ENCODE data around the gene LIF. TPM values are rescaled to one million over a fixed set of nuclear protein-coding genes. Genes with fewer than 3 reads are reported as not detected.

The LIF gene
- total RNA-seq, 3 donors from 2014 or later (not counting 1 experiment from before 2014, with no cell fraction given): 2.0 to 2.7 (median 2.6) TPM

- Histone ChIP-seq H3K4me1 (ENCODE audit: control insufficient read depth, insufficient read depth, low read length) (peaks cover 63% of the 10 kb centered on the region), H3K4me3 (ENCODE audit: low read length) (peak overlapping the region; percentile 73), H3K36me3 (ENCODE audit: control insufficient read depth, insufficient read depth, low read length) (peaks cover 12% of the 10 kb centered on the region), H3K27ac (ENCODE audit: low read length) (peak overlapping the region; percentile 98), H3K9me3 (ENCODE audit: control insufficient read depth, insufficient read depth, low read length) (no peaks in the 10 kb centered on the region), H3K27me3 (ENCODE audit: control insufficient read depth, insufficient read depth, low read length) (no peaks in the 10 kb centered on the region)
- Mint-ChIP-seq H3K36me3 (no peaks in the 10 kb centered on the region), H3K4me3 (peak overlapping the region; percentile 84), H3K27me3 (ENCODE audit: low read depth in 2 of 2) (no peaks in the 10 kb centered on the region), H3K4me1 (peaks cover 31 to 59% of the 10 kb centered on the region in 2 donors), H3K9me3 (no peaks in the 10 kb centered on the region), H3K27ac (peak overlapping the region; percentile 97 to 99)
- TF ChIP-seq, protein P1, sequence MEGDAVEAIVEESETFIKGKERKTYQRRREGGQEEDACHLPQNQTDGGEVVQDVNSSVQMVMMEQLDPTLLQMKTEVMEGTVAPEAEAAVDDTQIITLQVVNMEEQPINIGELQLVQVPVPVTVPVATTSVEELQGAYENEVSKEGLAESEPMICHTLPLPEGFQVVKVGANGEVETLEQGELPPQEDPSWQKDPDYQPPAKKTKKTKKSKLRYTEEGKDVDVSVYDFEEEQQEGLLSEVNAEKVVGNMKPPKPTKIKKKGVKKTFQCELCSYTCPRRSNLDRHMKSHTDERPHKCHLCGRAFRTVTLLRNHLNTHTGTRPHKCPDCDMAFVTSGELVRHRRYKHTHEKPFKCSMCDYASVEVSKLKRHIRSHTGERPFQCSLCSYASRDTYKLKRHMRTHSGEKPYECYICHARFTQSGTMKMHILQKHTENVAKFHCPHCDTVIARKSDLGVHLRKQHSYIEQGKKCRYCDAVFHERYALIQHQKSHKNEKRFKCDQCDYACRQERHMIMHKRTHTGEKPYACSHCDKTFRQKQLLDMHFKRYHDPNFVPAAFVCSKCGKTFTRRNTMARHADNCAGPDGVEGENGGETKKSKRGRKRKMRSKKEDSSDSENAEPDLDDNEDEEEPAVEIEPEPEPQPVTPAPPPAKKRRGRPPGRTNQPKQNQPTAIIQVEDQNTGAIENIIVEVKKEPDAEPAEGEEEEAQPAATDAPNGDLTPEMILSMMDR (IDR thresholded peaks at IDR 0.05): no peak
- WGBS (ENCODE audit: insufficient coverage): 17% methylated on average over 14 of the region's 14 CpGs
- ATAC-seq: peak in 2 of 3 donors; percentile 11 to 25
- peak; percentile 36 to 84 for DNase-seq
- intact Hi-C loops (cut with micrococcal nuclease): loop anchor here (1.0 to 5.0 kb wide), 4 partner anchors 47 to 1025 kb away; partner anchors contain the start of genes PIK3IP1 and SF3A1
These were observed 21.1 kb upstream of the LIF start for GRCh38 chr22:30267382-30268302.

GRCh38 chr22:30266445-30267381 is 20.2 kb upstream of the LIF start, which contains the start of gene OSM:
Gene OSM, minus strand, starts transcription at chr22:30266851. Its CDS starts 52 bp downstream, at chr22:30266799.
- Mint-ChIP-seq H3K27me3 (ENCODE audit: low read depth in 2 of 2) (no peaks in the 10 kb centered on the region), H3K36me3 (no peaks in the 10 kb centered on the region), H3K9me3 (no peaks in the 10 kb centered on the region), H3K4me3 (peak within 1 kb of the TSS; percentile 92), H3K4me1 (peaks cover 40 to 62% of the 10 kb centered on the region in 2 donors), H3K27ac (peak within 1 kb of the TSS; percentile 97 to 99)
- DNase-seq: peak; percentile 76 to 91
- peak within 1 kb of the TSS; percentile 98 for H3K27ac ChIP-seq (ENCODE audit: low read length)
- peaks cover 69% of the 10 kb centered on the region for H3K4me1 ChIP-seq (ENCODE audit: control insufficient read depth, insufficient read depth, low read length)
- intact Hi-C loops (cut with micrococcal nuclease): loop anchor here (1.0 to 5.0 kb wide), 4 partner anchors 46 to 1026 kb away; partner anchors contain the start of genes PIK3IP1 and SF3A1
- H3K36me3 ChIP-seq (ENCODE audit: control insufficient read depth, insufficient read depth, low read length): peaks cover 12% of the 10 kb centered on the region
- H3K27me3 ChIP-seq (ENCODE audit: control insufficient read depth, insufficient read depth, low read length): no peaks in the 10 kb centered on the region
- 0% methylated on average over 35 of the region's 35 CpGs for WGBS (ENCODE audit: insufficient coverage)
- ATAC-seq: peak; percentile 37 to 57 (median 42)
- TF ChIP-seq, protein P1 (IDR thresholded peaks at IDR 0.05): no peak
- peak within 1 kb of the TSS; percentile 73 for H3K4me3 ChIP-seq (ENCODE audit: low read length)
- H3K9me3 ChIP-seq (ENCODE audit: control insufficient read depth, insufficient read depth, low read length): no peaks in the 10 kb centered on the region

DNA sequence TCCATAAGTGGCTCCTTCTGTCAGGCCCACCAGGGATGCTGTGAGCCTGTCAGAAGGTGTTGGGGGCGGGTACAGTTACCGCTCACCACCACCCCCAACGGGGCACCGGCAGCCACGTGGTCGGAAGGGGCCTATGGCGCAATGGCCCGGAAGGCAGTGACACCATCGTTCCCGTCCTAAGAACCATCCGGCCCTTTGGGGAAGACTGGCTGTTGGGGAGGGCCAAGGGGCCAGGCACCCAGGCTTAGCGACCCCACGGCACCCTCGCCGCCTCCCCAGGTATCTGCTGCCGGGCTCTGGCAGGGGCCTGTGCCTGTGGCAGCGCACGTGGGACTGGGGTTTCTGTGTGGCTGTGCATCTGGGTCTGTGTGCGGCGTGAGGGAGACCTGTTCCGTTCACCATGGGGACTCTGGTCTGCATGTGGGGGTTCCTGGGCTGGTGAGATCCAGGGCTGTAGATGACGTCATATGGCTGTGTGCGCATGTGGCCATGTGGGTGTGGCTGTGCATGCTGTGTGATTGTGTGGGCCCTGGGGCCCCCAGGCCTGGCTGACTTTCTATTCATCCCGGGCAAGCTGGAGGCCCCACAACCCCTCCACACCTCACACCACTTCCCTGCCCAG is 19.4 kb upstream of the LIF start:
- no peaks in the 10 kb centered on the region for H3K36me3 Mint-ChIP-seq
- H3K4me1 Mint-ChIP-seq: peaks cover 40 to 62% of the 10 kb centered on the region in 2 donors
- intact Hi-C loops (cut with micrococcal nuclease): loop anchor here (2.0 to 5.0 kb wide), 2 partner anchors 45 to 1026 kb away; partner anchors contain the start of gene PIK3IP1
- H3K27ac ChIP-seq (ENCODE audit: low read length): peak overlapping the region; percentile 98
- H3K27ac Mint-ChIP-seq: peak overlapping the region; percentile 97 to 99
- H3K4me3 Mint-ChIP-seq: peak overlapping the region; percentile 92
- H3K4me3 ChIP-seq (ENCODE audit: low read length): peak overlapping the region; percentile 73
- H3K9me3 Mint-ChIP-seq: no peaks in the 10 kb centered on the region
- H3K27me3 Mint-ChIP-seq (ENCODE audit: low read depth in 2 of 2): no peaks in the 10 kb centered on the region
- H3K9me3 ChIP-seq (ENCODE audit: control insufficient read depth, insufficient read depth, low read length): no peaks in the 10 kb centered on the region
- DNase-seq: peak; percentile 87 to 94
- H3K4me1 ChIP-seq (ENCODE audit: control insufficient read depth, insufficient read depth, low read length): peaks cover 67% of the 10 kb centered on the region
- H3K27me3 ChIP-seq (ENCODE audit: control insufficient read depth, insufficient read depth, low read length): no peaks in the 10 kb centered on the region
- peaks cover 12% of the 10 kb centered on the region for H3K36me3 ChIP-seq (ENCODE audit: control insufficient read depth, insufficient read depth, low read length)
- TF ChIP-seq, protein P1 (IDR thresholded peaks at IDR 0.05): no peak
- under 1% methylated on average over 24 of the region's 24 CpGs for WGBS (ENCODE audit: insufficient coverage)
- ATAC-seq: peak; percentile 73 to 81 (median 78)
